Effector memory CD4-positive, alpha-beta T cell (primary cell): ENCODE measurements around the gene TIFAB.

ENCODE experiments used
- DNase-seq, 3 donors: peaks; one replicate each; pipeline ENCODE4 v3.0.0-alpha.2; 2020
- H3K27ac ChIP-seq: 2 replicates; pipeline ENCODE4 v1.7.0; 2013; ENCODE audit warnings: mild to moderate bottlenecking, low read length, moderate library complexity; ENCODE audit not compliant: insufficient read depth, poor library complexity, severe bottlenecking
- H3K27me3 ChIP-seq: replicated peaks from 2 replicates; pipeline ENCODE4 v1.7.0; 2013; ENCODE audit warnings: mild to moderate bottlenecking, low read length; ENCODE audit not compliant: insufficient read depth, control insufficient read depth, poor library complexity, severe bottlenecking
- H3K36me3 ChIP-seq: 2 replicates; pipeline ENCODE4 v1.7.0; 2013; ENCODE audit warnings: mild to moderate bottlenecking, low read length, moderate library complexity; ENCODE audit not compliant: control insufficient read depth, insufficient read depth
- H3K4me1 ChIP-seq: 2 replicates; pipeline ENCODE4 v1.7.0; 2013; ENCODE audit warnings: low read length, mild to moderate bottlenecking; ENCODE audit not compliant: control insufficient read depth, insufficient read depth, poor library complexity, severe bottlenecking
- H3K4me3 ChIP-seq: 2 replicates; pipeline ENCODE4 v1.7.0; 2013; ENCODE audit warnings: low read length, low read depth, mild to moderate bottlenecking; ENCODE audit not compliant: insufficient read depth, poor library complexity, severe bottlenecking
- H3K9me3 ChIP-seq: 2 replicates; pipeline ENCODE4 v1.7.0; 2013; ENCODE audit warnings: mild to moderate bottlenecking, low read length, moderate library complexity; ENCODE audit not compliant: control insufficient read depth

TIFAB gene

GRCh38 chr5:135398160-135398854 is 53.8 kb downstream of the TIFAB start:
- H3K27me3 ChIP-seq, result no peaks in the 10 kb centered on the region
- peak in 1 of 3 donors; percentile 22 for DNase-seq
- peaks cover 13% of the 10 kb centered on the region for H3K4me1 ChIP-seq
- H3K4me3 ChIP-seq, result peak overlapping the region; percentile 79
- peak overlapping the region; percentile 61 for H3K27ac ChIP-seq
- H3K9me3 ChIP-seq, result no peaks in the 10 kb centered on the region
- no peaks in the 10 kb centered on the region for H3K36me3 ChIP-seq
